ENCODE results near the gene FBXL14. TPM values are rescaled to one million over a fixed set of nuclear protein-coding genes. Genes with fewer than 3 reads are reported as not detected.
"Not testable (repeated sequence)": the region's sequence is repeated elsewhere in the genome, so short reads cannot be mapped to it uniquely, and the experiment has no call there.

FBXL14 gene
- total RNA-seq, 1 donor from 2014 or later, result 21.6 TPM

DNA sequence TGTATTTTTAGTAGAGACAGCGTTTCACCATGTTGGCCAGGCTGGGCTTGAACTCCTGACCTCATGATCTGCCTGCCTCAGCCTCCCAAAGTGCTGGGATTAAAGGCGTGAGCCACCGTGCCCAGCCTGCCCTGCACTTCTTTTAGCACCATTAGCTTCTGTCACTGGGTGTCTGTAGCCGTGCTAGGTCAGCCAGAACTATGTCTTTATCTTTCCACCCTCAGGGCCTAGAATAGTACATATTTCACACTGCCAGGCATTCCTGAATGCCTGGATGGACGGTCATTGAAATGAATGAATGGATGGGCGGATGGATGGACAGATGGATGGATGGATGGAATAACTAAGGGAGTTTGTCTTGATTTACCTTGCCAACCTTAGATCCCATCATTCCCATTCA lies 33.7 kb downstream of the FBXL14 start:
- POLR2A ChIA-PET, result no interaction called here
- CTCF ChIA-PET, result no interaction called here

DNA sequence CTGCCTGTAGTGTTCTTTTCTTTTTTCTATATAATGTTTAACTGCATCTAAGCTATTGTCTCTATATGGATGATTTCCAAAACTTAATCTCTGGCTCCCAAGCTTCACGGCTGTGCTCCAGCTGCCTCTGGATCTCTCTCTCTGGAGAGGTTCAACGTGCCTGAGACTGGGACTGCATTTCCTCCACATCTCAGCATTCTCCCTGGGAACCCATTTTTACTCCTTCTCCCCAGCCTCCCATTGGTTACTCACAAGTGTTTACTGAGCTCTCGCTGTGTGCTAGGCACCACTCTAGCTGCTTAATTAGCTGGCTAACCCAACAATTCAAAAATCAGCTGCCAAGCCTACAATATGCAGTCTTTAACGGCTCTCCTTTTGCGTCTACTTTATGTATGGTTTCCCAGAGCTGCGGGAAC lies 34.7 kb downstream of the FBXL14 start:
- Mint-ChIP-seq H3K27me3 (no peaks in the 10 kb centered on the region), H3K4me1 (peaks cover 3% of the 10 kb centered on the region), H3K4me3 (no peak overlapping the region), H3K36me3 (ENCODE audit: low read depth) (no peaks in the 10 kb centered on the region), H3K27ac (no peak overlapping the region), H3K9me3 (no peaks in the 10 kb centered on the region)
- ATAC-seq (ENCODE audit: low read depth), result no peak
- POLR2A ChIA-PET, result no interaction called here
- CTCF ChIA-PET, result interaction anchor here (1.4 kb wide), 1 partner anchor 442 kb away, joined by 4 read pairs; no protein-coding TSS in a partner anchor
- no peak for DNase-seq
- intact Hi-C loops (cut with micrococcal nuclease), result no loop called here
- TF ChIP-seq, protein P1, sequence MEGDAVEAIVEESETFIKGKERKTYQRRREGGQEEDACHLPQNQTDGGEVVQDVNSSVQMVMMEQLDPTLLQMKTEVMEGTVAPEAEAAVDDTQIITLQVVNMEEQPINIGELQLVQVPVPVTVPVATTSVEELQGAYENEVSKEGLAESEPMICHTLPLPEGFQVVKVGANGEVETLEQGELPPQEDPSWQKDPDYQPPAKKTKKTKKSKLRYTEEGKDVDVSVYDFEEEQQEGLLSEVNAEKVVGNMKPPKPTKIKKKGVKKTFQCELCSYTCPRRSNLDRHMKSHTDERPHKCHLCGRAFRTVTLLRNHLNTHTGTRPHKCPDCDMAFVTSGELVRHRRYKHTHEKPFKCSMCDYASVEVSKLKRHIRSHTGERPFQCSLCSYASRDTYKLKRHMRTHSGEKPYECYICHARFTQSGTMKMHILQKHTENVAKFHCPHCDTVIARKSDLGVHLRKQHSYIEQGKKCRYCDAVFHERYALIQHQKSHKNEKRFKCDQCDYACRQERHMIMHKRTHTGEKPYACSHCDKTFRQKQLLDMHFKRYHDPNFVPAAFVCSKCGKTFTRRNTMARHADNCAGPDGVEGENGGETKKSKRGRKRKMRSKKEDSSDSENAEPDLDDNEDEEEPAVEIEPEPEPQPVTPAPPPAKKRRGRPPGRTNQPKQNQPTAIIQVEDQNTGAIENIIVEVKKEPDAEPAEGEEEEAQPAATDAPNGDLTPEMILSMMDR (IDR thresholded peaks at IDR 0.05), result no peak

More for the DNA sequence above, 33.7 kb downstream of the FBXL14 start:
- H3K9me3 Mint-ChIP-seq, result no peaks in the 10 kb centered on the region
- intact Hi-C loops (cut with micrococcal nuclease), result no loop called here
- H3K36me3 Mint-ChIP-seq (ENCODE audit: low read depth), result peaks cover 2% of the 10 kb centered on the region
- no peak overlapping the region for H3K4me3 Mint-ChIP-seq
- no peaks in the 10 kb centered on the region for H3K27me3 Mint-ChIP-seq
- H3K4me1 Mint-ChIP-seq, result no peaks in the 10 kb centered on the region
- TF ChIP-seq, protein P1 (IDR thresholded peaks at IDR 0.05), result no peak
- ATAC-seq (ENCODE audit: low read depth) (no peak), DNase-seq (no peak)
- no peak overlapping the region for H3K27ac Mint-ChIP-seq

DNA sequence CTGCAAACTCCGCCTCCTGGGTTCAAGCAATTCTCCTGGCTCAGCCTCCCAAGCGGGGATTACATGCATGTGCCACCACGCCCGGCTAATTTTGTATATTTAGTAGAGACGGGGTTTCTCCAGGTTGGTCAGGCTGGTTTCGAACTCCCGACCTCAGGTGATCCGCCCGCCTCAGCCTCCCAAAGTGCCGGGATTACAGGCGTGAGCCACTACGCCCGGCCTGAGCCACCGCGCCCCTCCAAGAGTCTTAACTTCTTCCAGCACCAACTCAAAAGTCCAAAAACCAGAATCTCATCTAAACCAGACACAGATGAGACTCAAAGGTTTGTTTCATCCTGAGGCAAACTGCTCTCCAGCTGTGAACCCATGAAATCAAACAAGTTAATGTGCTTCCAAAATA lies 36.3 kb downstream of the FBXL14 start:
- H3K4me3 Mint-ChIP-seq; H3K27me3 Mint-ChIP-seq; CTCF ChIA-PET; ATAC-seq (ENCODE audit: low read depth); H3K27ac Mint-ChIP-seq; H3K36me3 Mint-ChIP-seq (ENCODE audit: low read depth); intact Hi-C loops (cut with micrococcal nuclease); DNase-seq; H3K9me3 Mint-ChIP-seq: not testable (repeated sequence)
- peaks cover 15% of the 10 kb centered on the region for H3K4me1 Mint-ChIP-seq
- POLR2A ChIA-PET, result interaction anchor here (0.6 kb wide), 1 partner anchor 889 kb away, joined by 9 read pairs; no protein-coding TSS in a partner anchor

DNA sequence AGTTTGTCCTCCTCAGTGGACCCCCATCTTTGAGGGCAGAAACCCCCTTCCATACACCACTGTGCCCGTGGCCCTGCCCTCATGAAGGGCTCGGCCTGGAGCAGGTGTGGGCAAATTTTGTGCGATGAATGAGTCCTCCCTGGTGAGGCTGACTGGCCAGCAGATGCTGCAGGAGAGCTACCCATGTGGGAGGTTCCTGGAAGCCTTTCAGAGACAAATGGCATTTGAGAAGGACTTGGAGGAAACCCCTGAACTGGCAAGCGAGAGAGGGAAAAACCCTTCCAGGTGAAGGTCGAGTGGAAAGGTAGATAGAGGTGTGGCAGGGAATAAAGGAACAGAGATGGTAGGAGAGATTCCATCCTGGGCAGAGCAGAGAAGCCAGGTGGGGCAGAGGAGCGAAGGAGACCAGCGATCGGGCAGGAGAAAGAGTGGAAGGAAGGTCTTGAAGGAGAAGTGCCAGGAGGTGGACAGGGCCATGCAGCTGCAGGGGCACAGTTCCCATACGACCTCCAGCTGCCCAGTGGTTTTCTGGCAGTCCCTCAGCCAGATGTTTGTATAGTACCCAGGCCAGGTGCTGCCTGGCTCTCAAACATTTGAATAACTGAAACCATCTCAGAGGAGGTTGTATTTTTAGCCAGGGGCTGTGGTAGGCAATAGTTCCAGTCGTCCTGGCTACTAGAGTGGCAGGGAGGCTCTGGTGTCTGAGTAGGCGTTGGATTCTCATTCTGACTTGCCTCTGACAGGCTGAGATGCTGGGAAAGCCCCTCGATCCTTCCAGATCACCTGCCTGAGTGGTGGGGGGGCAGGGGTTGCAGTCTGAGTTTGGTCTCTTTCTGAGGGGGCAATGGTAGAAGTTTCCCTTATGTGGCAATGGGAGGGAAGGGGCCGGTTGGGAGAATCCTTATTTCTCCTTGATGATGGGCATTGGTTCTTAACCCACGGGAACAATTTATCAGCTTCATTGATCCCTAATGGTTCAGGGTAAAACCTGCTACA lies 40.1 kb downstream of the FBXL14 start:
- Mint-ChIP-seq H3K4me3 (peak overlapping the region; percentile 11), H3K36me3 (ENCODE audit: low read depth) (no peaks in the 10 kb centered on the region), H3K4me1 (peaks cover 15% of the 10 kb centered on the region), H3K9me3 (peaks cover 2% of the 10 kb centered on the region), H3K27me3 (no peaks in the 10 kb centered on the region), H3K27ac (peak overlapping the region; percentile 81)
- DNase-seq (peak; percentile 36), ATAC-seq (ENCODE audit: low read depth) (peak; percentile 89)
- TF ChIP-seq, protein P1 (IDR thresholded peaks at IDR 0.05), result no peak
- ChIA-PET CTCF (interaction anchor here (0.7 to 2.4 kb wide), 2 partner anchors 51 to 436 kb away, joined by 3 to 7 read pairs; no protein-coding TSS in a partner anchor), POLR2A (interaction anchor here (0.6 to 1.4 kb wide), 4 partner anchors 20 to 435 kb away, joined by 3 to 5 read pairs (median 4); no protein-coding TSS in a partner anchor)
- intact Hi-C loops (cut with micrococcal nuclease), result loop anchor here (1.0 to 2.0 kb wide), 2 partner anchors 21 to 29 kb away; no protein-coding TSS in a partner anchor

DNA sequence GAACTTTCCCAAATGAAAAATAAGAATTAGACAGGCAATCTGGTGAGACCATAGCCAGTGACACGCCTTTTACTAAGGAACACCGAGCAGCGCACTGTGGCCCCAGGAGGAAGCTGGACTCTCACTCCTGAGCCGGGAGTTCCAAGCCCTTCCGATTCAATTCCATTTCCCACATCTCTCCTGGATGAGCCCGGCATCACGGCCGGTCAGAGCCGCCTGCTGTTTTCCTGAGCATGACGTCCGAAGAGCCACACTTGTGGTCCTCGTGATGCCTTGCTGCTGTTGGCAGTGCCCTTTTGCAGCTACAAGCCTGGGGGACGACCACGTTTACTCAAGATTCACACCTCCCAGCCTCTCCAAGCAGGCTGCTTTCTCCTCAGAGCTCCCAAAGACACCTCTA lies 40.8 kb downstream of the FBXL14 start:
- ChIA-PET CTCF (interaction anchor here (2.4 kb wide), 1 partner anchor 436 kb away, joined by 7 read pairs; no protein-coding TSS in a partner anchor), POLR2A (interaction anchor here (1.2 kb wide), 1 partner anchor 40 kb away, joined by 3 read pairs; no protein-coding TSS in a partner anchor)
- DNase-seq (no peak), ATAC-seq (ENCODE audit: low read depth) (no peak)
- H3K36me3 Mint-ChIP-seq (ENCODE audit: low read depth), result no peaks in the 10 kb centered on the region
- H3K27ac Mint-ChIP-seq, result peak overlapping the region; percentile 81
- H3K4me1 Mint-ChIP-seq, result peaks cover 15% of the 10 kb centered on the region
- H3K9me3 Mint-ChIP-seq, result peaks cover 2% of the 10 kb centered on the region
- H3K27me3 Mint-ChIP-seq, result no peaks in the 10 kb centered on the region
- TF ChIP-seq, protein P1 (IDR thresholded peaks at IDR 0.05), result no peak
- H3K4me3 Mint-ChIP-seq, result no peak overlapping the region
- intact Hi-C loops (cut with micrococcal nuclease), result no loop called here

Measured in activated B cell treated with CpG ODN at 0.5 μM for 24 hours (primary cell).